Skeletal muscle satellite cell (primary cell): ENCODE measurements around the gene MICAL3.
"Not testable (repeated sequence)": the region's sequence is repeated elsewhere in the genome, so short reads cannot be mapped to it uniquely, and the experiment has no call there.

Experiments
- H3K27me3 ChIP-seq: 2 replicates; pipeline ENCODE4 v1.7.0; 2013; ENCODE audit warnings: low read length; ENCODE audit not compliant: control insufficient read depth, insufficient read depth
- H3K36me3 ChIP-seq: 2 replicates; pipeline ENCODE4 v1.7.0; 2013; ENCODE audit warnings: mild to moderate bottlenecking, control low read depth, low read length; ENCODE audit not compliant: insufficient read depth
- H3K4me1 ChIP-seq: 2 replicates; pipeline ENCODE4 v1.7.0; 2013; ENCODE audit warnings: low read length; ENCODE audit not compliant: control insufficient read depth, insufficient read depth
- H3K4me2 ChIP-seq: 2 replicates; pipeline ENCODE4 v1.7.0; 2013; ENCODE audit warnings: mild to moderate bottlenecking, low read length
- H3K4me3 ChIP-seq: 2 replicates; pipeline ENCODE4 v1.7.0; 2013; ENCODE audit warnings: low read length
- H3K9ac ChIP-seq: 2 replicates; pipeline ENCODE4 v1.7.0; 2013; ENCODE audit warnings: mild to moderate bottlenecking, low read depth, low read length, moderate library complexity
- H3K9me3 ChIP-seq: replicated peaks from 2 replicates; pipeline ENCODE4 v1.7.0; 2013; ENCODE audit warnings: mild to moderate bottlenecking, control low read depth, low read length

Gene MICAL3

DNA sequence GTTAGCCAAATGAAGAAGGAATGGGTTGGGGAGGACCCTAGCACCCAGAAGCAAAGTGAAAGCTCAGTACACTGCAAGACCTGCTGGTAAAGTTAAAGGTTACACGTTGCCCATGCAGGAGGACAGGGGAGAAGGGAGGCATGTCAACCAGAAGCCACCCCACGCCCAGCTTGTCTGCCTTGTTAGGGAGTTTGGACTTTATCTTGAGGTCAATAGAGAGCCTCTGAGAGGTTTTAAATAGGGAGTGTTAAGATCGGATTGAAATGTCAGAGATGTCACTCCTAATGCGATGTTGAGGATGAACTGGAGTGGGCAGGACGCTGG is 34.7 kb upstream of the MICAL3 start:
- Histone ChIP-seq H3K4me2 (no peak overlapping the region), H3K27me3 (no peaks in the 10 kb centered on the region), H3K4me1 (peaks cover 39% of the 10 kb centered on the region), H3K4me3 (no peak overlapping the region), H3K9me3 (no peaks in the 10 kb centered on the region), H3K36me3 (no peaks in the 10 kb centered on the region), H3K9ac (no peak overlapping the region)

DNA sequence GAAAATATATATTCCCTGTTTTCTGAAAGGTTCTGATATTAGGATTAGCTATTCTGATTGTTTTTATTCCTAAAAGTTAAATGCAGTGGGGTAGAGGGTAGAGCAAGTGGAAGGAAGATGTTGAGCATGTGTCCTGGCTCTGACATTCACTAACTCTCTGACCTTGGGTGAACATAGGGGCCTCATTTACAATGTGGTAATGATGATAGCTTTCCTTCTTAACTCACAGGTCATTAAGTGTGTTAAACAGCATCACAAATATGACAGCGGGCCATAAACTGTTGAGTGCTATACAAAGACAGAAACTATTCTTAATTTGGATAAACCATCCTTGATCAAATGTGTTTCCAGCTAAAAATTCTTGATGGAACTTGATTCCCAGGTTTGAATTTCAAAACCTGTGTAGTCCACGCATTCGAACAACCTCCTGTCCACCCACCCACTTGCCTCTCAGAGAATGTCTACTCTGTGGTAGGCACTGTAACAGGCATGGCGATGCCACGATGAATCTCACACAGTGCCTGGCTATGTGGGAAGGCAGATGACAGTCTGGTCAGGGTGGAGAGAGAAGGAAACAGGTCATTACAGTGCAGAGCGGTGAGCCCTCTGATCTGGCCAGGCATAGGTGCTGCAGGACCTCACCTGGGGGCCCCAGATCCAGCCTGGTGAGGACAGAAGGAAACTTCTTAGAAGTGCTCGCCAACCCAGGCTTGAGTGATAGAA is 34.2 kb upstream of the MICAL3 start:
- no peak overlapping the region for H3K4me2 ChIP-seq
- H3K4me1 ChIP-seq: peaks cover 39% of the 10 kb centered on the region
- H3K36me3 ChIP-seq: no peaks in the 10 kb centered on the region
- no peaks in the 10 kb centered on the region for H3K27me3 ChIP-seq
- H3K9me3 ChIP-seq: no peaks in the 10 kb centered on the region
- H3K4me3 ChIP-seq: no peak overlapping the region
- no peak overlapping the region for H3K9ac ChIP-seq

DNA sequence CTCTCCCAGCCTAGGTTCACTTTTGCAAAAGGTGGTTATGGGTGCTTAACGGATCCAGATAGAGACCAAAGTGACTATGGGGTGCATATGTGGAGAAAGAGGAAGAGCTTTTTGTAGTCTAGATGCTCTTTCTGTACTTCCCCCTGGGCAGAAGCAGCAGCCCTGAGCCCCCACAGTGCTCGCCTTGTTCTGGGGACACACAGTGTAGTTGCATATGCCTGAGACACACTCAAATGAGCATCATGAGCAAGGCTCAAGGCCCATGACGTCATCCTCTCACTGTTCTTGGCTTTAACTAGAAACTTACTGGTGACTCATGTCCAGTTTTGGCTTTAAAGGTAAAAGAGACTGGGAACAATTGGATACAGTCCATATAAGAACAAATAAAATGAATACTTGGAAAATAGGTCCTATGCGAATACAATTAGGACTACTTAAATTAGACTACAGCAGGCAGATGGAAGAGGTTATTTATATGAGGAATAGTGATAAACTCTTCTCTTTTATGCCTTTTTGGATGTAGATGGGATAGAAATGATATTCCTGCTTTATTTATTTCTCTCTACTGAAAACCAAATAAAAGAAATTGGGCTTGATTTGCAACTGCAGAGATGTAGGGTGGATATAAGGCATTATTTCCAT is 33.3 kb upstream of the MICAL3 start:
- H3K4me3 ChIP-seq: no peak overlapping the region
- no peak overlapping the region for H3K4me2 ChIP-seq
- no peak overlapping the region for H3K9ac ChIP-seq
- H3K27me3 ChIP-seq: no peaks in the 10 kb centered on the region
- no peaks in the 10 kb centered on the region for H3K36me3 ChIP-seq
- no peaks in the 10 kb centered on the region for H3K9me3 ChIP-seq
- peaks cover 39% of the 10 kb centered on the region for H3K4me1 ChIP-seq

DNA sequence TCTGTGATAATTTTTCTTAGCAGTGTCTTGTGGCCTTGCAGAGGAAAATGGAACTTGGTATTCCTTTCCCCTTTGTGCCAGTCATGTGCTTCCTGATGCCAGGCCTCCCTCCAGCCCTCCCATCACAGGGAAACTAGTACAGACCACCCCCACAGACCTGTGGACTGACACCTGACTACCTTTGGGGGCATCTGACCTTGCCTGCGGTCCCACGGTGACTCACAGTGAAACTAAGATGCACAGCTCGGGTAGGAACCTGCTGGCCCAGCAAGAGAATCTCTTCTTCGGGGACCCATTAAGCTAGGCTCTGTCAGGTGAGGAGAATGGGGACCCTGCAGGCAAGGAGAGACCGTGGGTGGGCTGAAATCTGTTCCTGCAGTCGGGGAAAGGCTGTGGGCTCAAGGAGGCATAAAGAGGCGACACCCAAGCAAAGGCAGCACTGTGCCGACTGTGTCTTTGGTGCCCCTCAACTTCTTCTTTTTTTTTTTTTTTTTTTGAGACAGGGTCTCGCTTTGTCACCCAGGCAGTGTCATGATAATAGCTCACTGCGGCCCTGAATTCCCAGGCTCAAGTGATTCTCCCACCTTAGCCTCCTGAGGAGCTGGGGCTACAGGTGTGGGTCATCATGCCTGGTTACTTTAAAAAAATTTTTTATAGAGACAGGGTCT is 32.6 kb upstream of the MICAL3 start:
- Histone ChIP-seq H3K9me3 (no peaks in the 10 kb centered on the region), H3K4me3 (no peak overlapping the region), H3K27me3 (no peaks in the 10 kb centered on the region), H3K9ac (peak overlapping the region; percentile 19), H3K4me2 (no peak overlapping the region), H3K4me1 (peaks cover 39% of the 10 kb centered on the region), H3K36me3 (no peaks in the 10 kb centered on the region)

DNA sequence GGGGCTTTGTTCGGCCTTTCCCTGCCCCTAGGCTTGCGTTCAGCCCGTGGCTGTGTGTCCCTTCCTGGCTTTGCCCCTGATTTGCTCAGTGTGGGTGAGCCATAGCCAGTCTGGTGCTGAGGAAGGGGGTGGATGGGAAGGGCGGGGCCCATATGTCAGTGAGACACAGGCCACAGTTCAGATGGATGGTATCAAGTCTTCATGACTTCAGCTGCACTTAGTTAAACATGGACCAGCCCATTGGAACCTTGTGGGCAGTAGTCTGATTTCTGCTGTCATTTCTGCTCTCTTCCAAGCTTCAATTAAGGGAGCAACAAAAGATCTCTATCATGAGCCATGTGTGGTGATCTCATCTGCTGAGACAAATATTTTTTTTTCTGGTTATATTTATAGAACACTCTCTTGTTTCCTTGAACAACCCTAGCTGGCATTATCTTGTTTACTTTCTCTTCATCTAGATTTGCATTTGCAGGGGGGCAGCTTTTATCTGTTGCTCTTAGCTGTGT is 31.9 kb upstream of the MICAL3 start:
- Histone ChIP-seq H3K9me3 (no peaks in the 10 kb centered on the region), H3K4me1 (peaks cover 33% of the 10 kb centered on the region), H3K36me3 (no peaks in the 10 kb centered on the region), H3K4me2 (peak overlapping the region; percentile 22), H3K9ac (peak overlapping the region; percentile 19), H3K27me3 (no peaks in the 10 kb centered on the region), H3K4me3 (no peak overlapping the region)

DNA sequence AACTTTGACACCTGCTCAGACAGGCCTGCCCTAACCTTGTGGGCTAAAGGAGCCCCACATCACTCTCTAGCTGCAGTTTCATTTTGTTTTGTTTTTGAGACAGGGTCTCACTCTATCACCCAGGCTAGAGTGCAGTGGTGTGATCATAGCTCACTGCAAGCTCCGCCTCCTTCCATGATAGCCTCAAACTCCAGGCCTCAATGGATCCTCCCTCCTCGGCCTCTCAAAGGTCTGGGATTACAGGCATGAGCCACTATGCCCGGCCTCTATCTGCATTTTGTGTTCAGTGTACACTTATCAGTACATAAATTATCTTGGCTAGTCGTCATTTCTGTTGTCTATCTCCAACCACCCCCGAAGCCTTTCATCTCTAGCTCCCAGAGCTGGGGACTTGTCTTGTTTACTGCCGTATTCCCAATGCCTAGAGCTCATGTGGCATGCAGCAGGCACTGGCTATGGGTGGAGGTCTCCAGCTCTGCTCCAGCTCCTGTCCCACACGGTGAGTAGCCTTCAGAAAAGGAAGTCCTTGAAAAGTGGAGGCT is 31.3 kb upstream of the MICAL3 start:
- peak overlapping the region; percentile 19 for H3K9ac ChIP-seq
- no peaks in the 10 kb centered on the region for H3K36me3 ChIP-seq
- peaks cover 27% of the 10 kb centered on the region for H3K4me1 ChIP-seq
- H3K27me3 ChIP-seq: no peaks in the 10 kb centered on the region
- H3K4me2 ChIP-seq: peak overlapping the region; percentile 22
- H3K4me3 ChIP-seq: no peak overlapping the region
- H3K9me3 ChIP-seq: no peaks in the 10 kb centered on the region

DNA sequence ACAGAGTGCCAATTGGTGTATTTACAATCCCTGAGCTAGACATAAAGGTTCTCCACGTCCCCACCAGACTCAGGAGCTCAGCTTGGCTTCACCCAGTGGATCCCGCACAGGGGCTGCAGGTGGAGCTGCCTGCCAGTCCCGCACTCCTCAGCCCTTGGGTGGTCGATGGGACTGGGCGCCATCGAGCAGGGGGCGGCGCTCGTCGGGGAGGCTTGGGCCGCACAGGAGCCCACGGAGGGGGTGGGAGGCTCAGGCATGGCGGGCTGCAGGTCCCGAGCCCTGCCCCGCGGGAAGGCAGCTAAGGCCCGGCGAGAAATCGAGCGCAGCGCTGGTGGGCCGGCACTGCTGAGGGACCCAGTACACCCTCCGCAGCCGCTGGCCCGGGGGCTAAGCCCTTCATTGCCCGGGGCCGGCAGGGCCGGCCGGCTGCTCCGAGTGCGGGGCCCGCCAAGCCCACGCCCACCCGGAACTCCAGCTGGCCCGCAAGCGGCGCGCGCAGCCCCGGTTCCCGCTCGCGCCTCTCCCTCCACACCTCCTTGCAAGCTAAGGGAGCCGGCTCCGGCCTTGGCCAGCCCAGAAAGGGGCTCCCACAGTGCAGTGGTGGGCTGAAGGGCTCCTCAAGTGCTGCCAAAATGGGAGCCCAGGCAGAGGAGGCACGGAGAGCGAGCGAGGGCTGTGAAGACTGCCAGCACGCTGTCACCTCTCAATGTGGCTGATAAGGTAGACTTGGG is 29.0 kb upstream of the MICAL3 start:
- H3K4me3 ChIP-seq, H3K9ac ChIP-seq, H3K36me3 ChIP-seq, H3K4me2 ChIP-seq, H3K27me3 ChIP-seq, H3K9me3 ChIP-seq: not testable (repeated sequence)
- H3K4me1 ChIP-seq: peaks cover 30% of the 10 kb centered on the region

DNA sequence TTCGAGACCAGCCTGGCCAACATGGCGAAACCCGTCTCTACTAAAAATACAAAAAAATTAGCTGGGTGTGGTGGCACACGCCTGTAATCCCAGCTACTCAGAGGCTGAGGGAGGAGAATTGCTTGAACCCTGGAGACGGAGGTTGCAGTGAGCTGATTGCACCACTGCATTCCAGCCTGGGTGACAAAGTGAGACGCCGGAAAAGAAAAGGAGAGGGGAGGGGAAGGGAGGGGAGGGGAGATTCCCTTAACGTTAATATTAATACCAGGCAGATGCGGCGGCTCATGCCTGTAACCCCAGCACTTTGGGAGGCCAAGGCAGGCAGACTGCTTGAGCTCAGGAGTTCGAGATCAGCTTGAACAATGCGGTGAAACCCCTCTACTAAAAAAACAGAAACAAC is 26.8 kb upstream of the MICAL3 start:
- not testable (repeated sequence) for H3K9me3 ChIP-seq

DNA sequence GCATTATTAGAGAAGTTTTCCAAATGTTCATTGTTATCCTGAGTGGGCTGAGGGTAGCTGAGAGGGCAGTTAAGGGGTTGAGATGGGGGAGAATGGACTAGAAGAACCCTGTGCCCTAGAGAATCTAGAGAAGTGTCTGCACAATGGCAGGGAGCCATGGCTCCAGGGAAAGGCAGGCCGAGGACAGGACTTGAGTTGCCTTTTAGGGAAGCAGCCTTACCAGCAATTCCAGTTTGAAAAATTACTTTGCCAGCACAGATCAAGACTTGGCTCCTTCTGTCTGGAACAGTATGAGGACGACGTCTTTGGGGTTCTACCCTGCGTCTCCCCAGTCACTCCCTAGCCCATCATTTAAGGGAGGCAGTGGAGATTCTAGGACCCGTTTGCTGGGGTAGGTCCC is 25.7 kb upstream of the MICAL3 start:
- no peaks in the 10 kb centered on the region for H3K36me3 ChIP-seq
- H3K4me3 ChIP-seq: no peak overlapping the region

More for the DNA sequence above, 26.8 kb upstream of the MICAL3 start:
- H3K4me3 ChIP-seq, H3K9ac ChIP-seq, H3K4me2 ChIP-seq, H3K36me3 ChIP-seq, H3K27me3 ChIP-seq: not testable (repeated sequence)
- H3K4me1 ChIP-seq: peaks cover 10% of the 10 kb centered on the region

DNA sequence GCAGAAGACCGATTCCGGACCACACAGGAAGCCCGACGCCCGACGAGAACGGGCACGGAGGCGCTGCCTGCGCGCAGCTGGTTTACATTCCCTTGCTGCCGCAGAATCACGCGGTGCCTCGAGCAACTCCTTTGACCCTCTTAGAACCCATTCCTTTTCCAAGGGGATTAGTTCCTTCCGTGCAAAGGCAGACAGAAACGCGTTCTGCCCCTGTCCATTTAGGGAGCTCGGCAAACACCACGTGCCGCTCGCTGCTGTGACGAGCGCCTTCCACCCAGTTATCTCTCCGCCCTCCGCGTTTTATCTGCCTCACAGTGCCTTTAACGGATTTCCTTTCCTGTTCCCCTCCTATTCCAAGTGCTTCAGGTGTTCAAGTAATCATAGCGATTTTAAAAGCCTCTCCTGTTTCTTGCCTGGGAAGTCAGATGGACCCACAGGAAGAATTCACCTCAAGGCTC is 24.1 kb upstream of the MICAL3 start:
- H3K36me3 ChIP-seq: no peaks in the 10 kb centered on the region
- H3K4me2 ChIP-seq: peak overlapping the region; percentile 67
- no peaks in the 10 kb centered on the region for H3K27me3 ChIP-seq

More for the DNA sequence above, 25.7 kb upstream of the MICAL3 start:
- Histone ChIP-seq H3K4me2 (no peak overlapping the region), H3K9me3 (no peaks in the 10 kb centered on the region), H3K27me3 (no peaks in the 10 kb centered on the region), H3K9ac (no peak overlapping the region), H3K4me1 (peaks cover 6% of the 10 kb centered on the region)

DNA sequence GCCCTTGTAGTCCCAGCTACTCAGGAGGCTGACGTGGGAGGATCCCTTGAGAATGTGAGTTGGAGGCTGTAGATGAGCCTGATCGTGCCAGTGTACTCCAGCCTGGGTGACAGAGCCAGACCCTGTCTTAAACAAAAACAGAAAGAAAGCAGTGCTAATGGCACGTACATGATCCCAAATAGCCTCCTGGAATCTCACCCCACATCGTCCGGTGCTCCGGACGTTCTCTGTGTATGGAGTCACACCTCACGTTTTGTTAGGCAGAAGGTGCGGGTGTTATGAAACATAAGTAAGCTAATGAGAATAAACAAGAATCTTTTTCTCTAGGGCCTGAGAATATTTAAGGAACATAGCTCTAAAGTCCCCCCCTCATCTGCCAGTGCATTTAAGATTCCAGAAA is 23.7 kb upstream of the MICAL3 start:
- H3K27me3 ChIP-seq: no peaks in the 10 kb centered on the region
- no peak overlapping the region for H3K9ac ChIP-seq
- peaks cover 19% of the 10 kb centered on the region for H3K4me1 ChIP-seq
- no peak overlapping the region for H3K4me3 ChIP-seq
- H3K9me3 ChIP-seq: no peaks in the 10 kb centered on the region
- no peaks in the 10 kb centered on the region for H3K36me3 ChIP-seq
- peak overlapping the region; percentile 67 for H3K4me2 ChIP-seq

More for the DNA sequence above, 24.1 kb upstream of the MICAL3 start:
- peaks cover 19% of the 10 kb centered on the region for H3K4me1 ChIP-seq
- no peaks in the 10 kb centered on the region for H3K9me3 ChIP-seq
- no peak overlapping the region for H3K9ac ChIP-seq
- H3K4me3 ChIP-seq: peak overlapping the region; percentile 22
